Measurements from ENCODE around the gene APH1A. TPM values are rescaled to one million over a fixed set of nuclear protein-coding genes. Genes with fewer than 3 reads are reported as not detected.

The APH1A gene
- total and polyA plus RNA-seq, 9 of the 15 experiments (the other 6 are each of a cell fraction or from before 2014, with no cell fraction given): 5.6 to 123 (median 77.0) TPM

DNA sequence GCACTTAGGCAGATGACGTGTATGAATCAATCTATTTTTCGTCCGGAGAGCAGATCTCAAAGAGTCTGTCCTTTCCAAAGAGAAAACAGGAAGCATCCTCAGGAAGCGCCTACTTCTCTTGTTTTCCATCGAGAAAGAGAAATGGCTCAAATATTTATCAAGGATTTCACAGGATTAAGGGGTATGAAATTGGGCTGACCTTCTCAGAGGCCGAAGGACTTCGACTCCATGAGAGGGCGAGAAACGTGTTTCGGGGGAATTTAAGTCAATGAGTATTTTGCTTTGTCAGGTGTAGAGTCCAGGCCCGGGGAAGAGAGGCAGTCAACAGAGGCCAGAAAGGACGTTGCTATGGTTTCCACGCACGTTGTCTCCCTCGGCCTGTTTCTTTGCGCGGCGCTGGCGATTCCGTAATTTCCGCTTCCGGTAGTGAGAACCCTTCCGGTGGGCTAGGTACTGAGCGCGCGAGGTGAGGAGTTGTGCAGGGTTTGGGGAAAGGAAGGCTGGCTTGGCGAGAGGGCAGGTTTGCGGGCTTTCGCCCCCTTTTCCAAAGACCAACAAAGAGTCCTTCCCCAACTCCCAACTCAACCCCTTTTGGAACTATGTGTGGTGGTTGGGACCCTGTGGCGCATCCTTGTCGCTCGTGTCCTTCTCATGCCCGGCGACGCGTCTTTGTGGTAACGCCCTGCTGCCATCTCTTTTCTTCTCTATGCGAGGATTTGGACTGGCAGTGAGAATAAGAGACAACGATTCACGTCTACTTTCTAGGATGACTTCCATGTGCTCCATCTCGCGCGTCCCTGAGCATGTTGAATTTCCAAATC is 24.8 kb upstream of the APH1A start, which contains the start of gene MRPS21 (continued):
- TF ChIP-seq, protein P1, sequence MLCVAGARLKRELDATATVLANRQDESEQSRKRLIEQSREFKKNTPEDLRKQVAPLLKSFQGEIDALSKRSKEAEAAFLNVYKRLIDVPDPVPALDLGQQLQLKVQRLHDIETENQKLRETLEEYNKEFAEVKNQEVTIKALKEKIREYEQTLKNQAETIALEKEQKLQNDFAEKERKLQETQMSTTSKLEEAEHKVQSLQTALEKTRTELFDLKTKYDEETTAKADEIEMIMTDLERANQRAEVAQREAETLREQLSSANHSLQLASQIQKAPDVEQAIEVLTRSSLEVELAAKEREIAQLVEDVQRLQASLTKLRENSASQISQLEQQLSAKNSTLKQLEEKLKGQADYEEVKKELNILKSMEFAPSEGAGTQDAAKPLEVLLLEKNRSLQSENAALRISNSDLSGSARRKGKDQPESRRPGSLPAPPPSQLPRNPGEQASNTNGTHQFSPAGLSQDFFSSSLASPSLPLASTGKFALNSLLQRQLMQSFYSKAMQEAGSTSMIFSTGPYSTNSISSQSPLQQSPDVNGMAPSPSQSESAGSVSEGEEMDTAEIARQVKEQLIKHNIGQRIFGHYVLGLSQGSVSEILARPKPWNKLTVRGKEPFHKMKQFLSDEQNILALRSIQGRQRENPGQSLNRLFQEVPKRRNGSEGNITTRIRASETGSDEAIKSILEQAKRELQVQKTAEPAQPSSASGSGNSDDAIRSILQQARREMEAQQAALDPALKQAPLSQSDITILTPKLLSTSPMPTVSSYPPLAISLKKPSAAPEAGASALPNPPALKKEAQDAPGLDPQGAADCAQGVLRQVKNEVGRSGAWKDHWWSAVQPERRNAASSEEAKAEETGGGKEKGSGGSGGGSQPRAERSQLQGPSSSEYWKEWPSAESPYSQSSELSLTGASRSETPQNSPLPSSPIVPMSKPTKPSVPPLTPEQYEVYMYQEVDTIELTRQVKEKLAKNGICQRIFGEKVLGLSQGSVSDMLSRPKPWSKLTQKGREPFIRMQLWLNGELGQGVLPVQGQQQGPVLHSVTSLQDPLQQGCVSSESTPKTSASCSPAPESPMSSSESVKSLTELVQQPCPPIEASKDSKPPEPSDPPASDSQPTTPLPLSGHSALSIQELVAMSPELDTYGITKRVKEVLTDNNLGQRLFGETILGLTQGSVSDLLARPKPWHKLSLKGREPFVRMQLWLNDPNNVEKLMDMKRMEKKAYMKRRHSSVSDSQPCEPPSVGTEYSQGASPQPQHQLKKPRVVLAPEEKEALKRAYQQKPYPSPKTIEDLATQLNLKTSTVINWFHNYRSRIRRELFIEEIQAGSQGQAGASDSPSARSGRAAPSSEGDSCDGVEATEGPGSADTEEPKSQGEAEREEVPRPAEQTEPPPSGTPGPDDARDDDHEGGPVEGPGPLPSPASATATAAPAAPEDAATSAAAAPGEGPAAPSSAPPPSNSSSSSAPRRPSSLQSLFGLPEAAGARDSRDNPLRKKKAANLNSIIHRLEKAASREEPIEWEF (CRISPR knock-in tag; IDR thresholded peaks at IDR 0.05): no peak
- TF ChIP-seq PCBP1 (IDR thresholded peaks at IDR 0.05; ENCODE audit: low read depth, low read length, poor library complexity, severe bottlenecking): no peak
- TF ChIP-seq ZBTB8A (IDR thresholded peaks at IDR 0.05; ENCODE audit: partially characterized antibody): no peak
- TF ChIP-seq, protein P2, sequence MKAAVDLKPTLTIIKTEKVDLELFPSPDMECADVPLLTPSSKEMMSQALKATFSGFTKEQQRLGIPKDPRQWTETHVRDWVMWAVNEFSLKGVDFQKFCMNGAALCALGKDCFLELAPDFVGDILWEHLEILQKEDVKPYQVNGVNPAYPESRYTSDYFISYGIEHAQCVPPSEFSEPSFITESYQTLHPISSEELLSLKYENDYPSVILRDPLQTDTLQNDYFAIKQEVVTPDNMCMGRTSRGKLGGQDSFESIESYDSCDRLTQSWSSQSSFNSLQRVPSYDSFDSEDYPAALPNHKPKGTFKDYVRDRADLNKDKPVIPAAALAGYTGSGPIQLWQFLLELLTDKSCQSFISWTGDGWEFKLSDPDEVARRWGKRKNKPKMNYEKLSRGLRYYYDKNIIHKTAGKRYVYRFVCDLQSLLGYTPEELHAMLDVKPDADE (conservative IDR thresholded peaks at IDR 0.05; ENCODE audit: control insufficient read depth, low read depth, low read length): 0 out of 2 replicates have a peak, but pooled peaks have one; percentile 51
- TF ChIP-seq TAF15 (IDR thresholded peaks at IDR 0.05; ENCODE audit: low read depth, low read length): no peak
- TF ChIP-seq, protein P3, sequence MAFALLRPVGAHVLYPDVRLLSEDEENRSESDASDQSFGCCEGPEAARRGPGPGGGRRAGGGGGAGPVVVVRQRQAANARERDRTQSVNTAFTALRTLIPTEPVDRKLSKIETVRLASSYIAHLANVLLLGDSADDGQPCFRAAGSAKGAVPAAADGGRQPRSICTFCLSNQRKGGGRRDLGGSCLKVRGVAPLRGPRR (CRISPR knock-in tag; IDR thresholded peaks at IDR 0.05): no peak
- no peak for TF ChIP-seq ETV6 (IDR thresholded peaks at IDR 0.05; ENCODE audit: borderline replicate concordance in 1 of 2, low read depth in 2 of 2, low read length in 1 of 2)
- TF ChIP-seq ETV6 (CRISPR knock-in tag; IDR thresholded peaks at IDR 0.05; ENCODE audit: borderline replicate concordance): no peak
- no peak for TF ChIP-seq SREBF2 (CRISPR knock-in tag; IDR thresholded peaks at IDR 0.05)
- peak; percentile 77 for TF ChIP-seq MBD2 (IDR thresholded peaks at IDR 0.05; ENCODE audit: borderline replicate concordance, low read depth)
- TF ChIP-seq, protein P4, sequence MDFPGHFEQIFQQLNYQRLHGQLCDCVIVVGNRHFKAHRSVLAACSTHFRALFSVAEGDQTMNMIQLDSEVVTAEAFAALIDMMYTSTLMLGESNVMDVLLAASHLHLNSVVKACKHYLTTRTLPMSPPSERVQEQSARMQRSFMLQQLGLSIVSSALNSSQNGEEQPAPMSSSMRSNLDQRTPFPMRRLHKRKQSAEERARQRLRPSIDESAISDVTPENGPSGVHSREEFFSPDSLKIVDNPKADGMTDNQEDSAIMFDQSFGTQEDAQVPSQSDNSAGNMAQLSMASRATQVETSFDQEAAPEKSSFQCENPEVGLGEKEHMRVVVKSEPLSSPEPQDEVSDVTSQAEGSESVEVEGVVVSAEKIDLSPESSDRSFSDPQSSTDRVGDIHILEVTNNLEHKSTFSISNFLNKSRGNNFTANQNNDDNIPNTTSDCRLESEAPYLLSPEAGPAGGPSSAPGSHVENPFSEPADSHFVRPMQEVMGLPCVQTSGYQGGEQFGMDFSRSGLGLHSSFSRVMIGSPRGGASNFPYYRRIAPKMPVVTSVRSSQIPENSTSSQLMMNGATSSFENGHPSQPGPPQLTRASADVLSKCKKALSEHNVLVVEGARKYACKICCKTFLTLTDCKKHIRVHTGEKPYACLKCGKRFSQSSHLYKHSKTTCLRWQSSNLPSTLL (IDR thresholded peaks at IDR 0.05): no peak
- no peak for TF ChIP-seq SIRT6 (IDR thresholded peaks at IDR 0.05; ENCODE audit: low read depth, low read length)
- no peak for TF ChIP-seq NONO (IDR thresholded peaks at IDR 0.05; ENCODE audit: low read depth in 2 of 2, low read length in 1 of 2)
- peak in 1 of 2 experiments; percentile 40; a peak in 1 of 3 replicates for TF ChIP-seq CBX3 (IDR thresholded peaks at IDR 0.05; ENCODE audit: borderline replicate concordance in 1 of 2, low read length in 2 of 2)
- TF ChIP-seq KLF1 (tag; IDR thresholded peaks at IDR 0.05): peak; percentile 44; the same call in 1 of the 2 replicates

Data from K562 (cell line).